Activated CD8-positive, alpha-beta T cell treated with anti-CD3 and anti-CD28 coated beads, Interleukin-2, amount 10 ng/mL, durations not matched to agents 7 days and 5 days (primary cell): ENCODE results near the gene NRXN3. TPM values are rescaled to one million over a fixed set of nuclear protein-coding genes. Genes with fewer than 3 reads are reported as not detected.

Experiments
- ATAC-seq: fragments of 150-1000 bp; cut with Tn5 transposase; one replicate; pipeline ENCODE4 v1.10.0; 2021; ENCODE audit warnings: moderate library complexity
- CTCF ChIA-PET: fragments of 350-600 bp; sonication (Branson Sonifier 250); formaldehyde crosslinking; loops from one replicate; lab custom pipeline; 2021; ENCODE audit warnings: antibody characterized with exemption; lab: Charles Lee
- POLR2A ChIA-PET: fragments of 350-600 bp; sonication (Branson Sonifier 250); formaldehyde crosslinking; loops from one replicate; lab custom pipeline; 2021; ENCODE audit warnings: antibody characterized with exemption; lab: Charles Lee
- DNase-seq: peaks from one replicate; pipeline ENCODE4 v3.0.0-alpha.2; 2020
- H3K27ac Mint-ChIP-seq: one replicate; pipeline ENCODE4 v1.8.0; 2021; ENCODE audit warnings: mild to moderate bottlenecking, mixed read lengths
- H3K27me3 Mint-ChIP-seq: one replicate; pipeline ENCODE4 v1.8.0; 2021; ENCODE audit warnings: low read depth, mixed read lengths
- H3K36me3 Mint-ChIP-seq: one replicate; pipeline ENCODE4 v1.8.0; 2021; ENCODE audit warnings: low read depth, mixed read lengths
- H3K4me1 Mint-ChIP-seq: one replicate; pipeline ENCODE4 v1.8.0; 2021; ENCODE audit warnings: low read depth, mixed read lengths
- H3K4me3 Mint-ChIP-seq: one replicate; pipeline ENCODE4 v1.8.0; 2021; ENCODE audit warnings: mild to moderate bottlenecking, mixed read lengths
- H3K9me3 Mint-ChIP-seq: one replicate; pipeline ENCODE4 v1.8.0; 2022; ENCODE audit warnings: mixed read lengths; ENCODE audit not compliant: insufficient read depth
- total RNA-seq, 2 experiments: library from RNA; stranded (reverse); gene quantifications; one replicate each; pipeline ENCODE4 v1.2.3, GENCODE V29; 2021

Gene NRXN3
- total RNA-seq, 2 experiments from 2014 or later = not detected

- ChIA-PET POLR2A (no interaction called here), CTCF (no interaction called here)
- DNase-seq = no peak
- Mint-ChIP-seq H3K9me3 (no peaks in the 10 kb centered on the region), H3K27ac (no peak overlapping the region), H3K4me3 (no peak overlapping the region), H3K27me3 (no peaks in the 10 kb centered on the region), H3K4me1 (no peaks in the 10 kb centered on the region), H3K36me3 (no peaks in the 10 kb centered on the region)
- ATAC-seq = no peak
Measured at GRCh38 chr14:79852950-79853744, 1683.0 kb downstream of the NRXN3 start.

- no peak for DNase-seq
- no peaks in the 10 kb centered on the region for H3K36me3 Mint-ChIP-seq
- no peak overlapping the region for H3K27ac Mint-ChIP-seq
- ChIA-PET CTCF (no interaction called here), POLR2A (no interaction called here)
- H3K27me3 Mint-ChIP-seq = no peaks in the 10 kb centered on the region
- H3K9me3 Mint-ChIP-seq = no peaks in the 10 kb centered on the region
- H3K4me1 Mint-ChIP-seq = no peaks in the 10 kb centered on the region
- ATAC-seq = no peak
- no peak overlapping the region for H3K4me3 Mint-ChIP-seq
Measured at GRCh38 chr14:79855789-79856188, 1685.6 kb downstream of the NRXN3 start.

- DNase-seq (no peak), ATAC-seq (no peak)
- Mint-ChIP-seq H3K4me3 (no peak overlapping the region), H3K27ac (no peak overlapping the region), H3K9me3 (no peaks in the 10 kb centered on the region), H3K4me1 (no peaks in the 10 kb centered on the region), H3K36me3 (no peaks in the 10 kb centered on the region), H3K27me3 (no peaks in the 10 kb centered on the region)
- CTCF ChIA-PET = no interaction called here
- POLR2A ChIA-PET = no interaction called here
Measured at GRCh38 chr14:79856381-79856780, 1686.2 kb downstream of the NRXN3 start.

- Mint-ChIP-seq H3K36me3 (no peaks in the 10 kb centered on the region), H3K4me1 (no peaks in the 10 kb centered on the region), H3K4me3 (no peak overlapping the region), H3K27me3 (no peaks in the 10 kb centered on the region), H3K9me3 (peaks cover 3% of the 10 kb centered on the region), H3K27ac (no peak overlapping the region)
- ChIA-PET CTCF (no interaction called here), POLR2A (no interaction called here)
- no peak for ATAC-seq
- DNase-seq = no peak
Measured at GRCh38 chr14:79861111-79861510, 1690.9 kb downstream of the NRXN3 start.

DNA sequence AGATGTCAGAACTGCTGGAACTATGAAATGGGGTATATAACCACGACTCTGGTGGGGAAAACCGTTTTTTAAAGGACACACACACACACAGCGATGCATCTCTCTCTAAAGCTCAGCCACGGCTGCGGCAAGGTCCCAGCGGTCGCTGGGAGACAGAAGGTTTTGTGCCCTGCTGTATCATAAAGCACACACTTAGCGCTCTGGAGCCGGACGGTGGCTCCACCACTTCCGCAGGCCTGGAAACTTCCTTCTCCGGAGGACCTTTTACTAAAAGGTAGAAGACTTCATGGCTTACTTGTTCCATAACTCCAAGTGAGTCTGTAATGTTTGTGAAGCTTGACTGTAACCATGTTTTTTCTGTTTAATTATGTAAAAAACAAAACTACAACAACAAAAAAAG lies 1691.9 kb downstream of the NRXN3 start:
- Mint-ChIP-seq H3K36me3 (no peaks in the 10 kb centered on the region), H3K27ac (no peak overlapping the region), H3K27me3 (no peaks in the 10 kb centered on the region), H3K4me1 (no peaks in the 10 kb centered on the region), H3K4me3 (no peak overlapping the region), H3K9me3 (peaks cover 3% of the 10 kb centered on the region)
- ChIA-PET CTCF (no interaction called here), POLR2A (no interaction called here)
- DNase-seq (no peak), ATAC-seq (no peak)

DNA sequence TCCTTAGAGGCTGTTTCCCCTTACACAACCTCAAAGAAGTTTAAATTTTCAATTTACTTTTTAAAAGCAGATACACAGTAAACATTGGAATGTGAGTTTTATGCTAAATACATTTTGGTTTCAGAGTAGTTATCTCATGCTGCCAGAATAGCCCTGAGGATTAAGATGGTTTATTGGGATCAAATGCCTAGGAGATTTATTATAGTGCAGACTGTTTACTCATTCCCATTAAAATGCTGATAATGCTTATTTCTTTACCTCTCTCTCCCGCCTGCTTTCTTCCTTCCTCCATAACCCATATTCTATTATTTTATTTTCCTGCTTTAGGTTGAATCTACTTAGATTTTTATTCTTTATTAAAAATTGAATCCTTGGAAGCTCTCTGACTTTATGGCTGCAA lies 1701.0 kb downstream of the NRXN3 start:
- H3K4me1 Mint-ChIP-seq = no peaks in the 10 kb centered on the region
- no peaks in the 10 kb centered on the region for H3K27me3 Mint-ChIP-seq
- H3K9me3 Mint-ChIP-seq = no peaks in the 10 kb centered on the region
- no peak overlapping the region for H3K4me3 Mint-ChIP-seq
- ATAC-seq (no peak), DNase-seq (no peak)
- ChIA-PET POLR2A (no interaction called here), CTCF (no interaction called here)
- no peak overlapping the region for H3K27ac Mint-ChIP-seq
- no peaks in the 10 kb centered on the region for H3K36me3 Mint-ChIP-seq

DNA sequence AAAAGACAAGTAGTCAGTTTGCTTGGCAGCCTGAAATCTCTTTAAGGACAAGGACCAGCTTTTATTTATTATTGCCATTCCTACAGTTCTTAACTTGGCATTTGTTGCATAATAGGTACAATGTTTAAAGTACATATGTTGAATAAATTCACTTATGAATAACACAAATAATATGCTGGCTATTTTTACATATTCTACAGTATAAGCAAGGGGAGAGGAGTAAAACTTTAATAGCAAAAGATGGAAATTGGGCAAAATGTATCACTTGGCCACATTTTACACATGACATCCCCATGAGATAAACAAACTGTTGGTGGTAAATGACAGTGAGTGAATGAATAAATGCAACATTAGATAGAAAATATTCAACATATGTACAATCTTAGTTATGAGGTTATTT lies 1708.1 kb downstream of the NRXN3 start:
- CTCF ChIA-PET = no interaction called here
- Mint-ChIP-seq H3K4me3 (no peak overlapping the region), H3K27me3 (no peaks in the 10 kb centered on the region), H3K4me1 (no peaks in the 10 kb centered on the region), H3K9me3 (no peaks in the 10 kb centered on the region), H3K27ac (no peak overlapping the region), H3K36me3 (no peaks in the 10 kb centered on the region)
- DNase-seq (no peak), ATAC-seq (no peak)
- POLR2A ChIA-PET = no interaction called here

- no peak overlapping the region for H3K4me3 Mint-ChIP-seq
- POLR2A ChIA-PET = no interaction called here
- H3K4me1 Mint-ChIP-seq = no peaks in the 10 kb centered on the region
- no peak overlapping the region for H3K27ac Mint-ChIP-seq
- CTCF ChIA-PET = no interaction called here
- H3K27me3 Mint-ChIP-seq = no peaks in the 10 kb centered on the region
- ATAC-seq (no peak), DNase-seq (no peak)
- no peaks in the 10 kb centered on the region for H3K9me3 Mint-ChIP-seq
- no peaks in the 10 kb centered on the region for H3K36me3 Mint-ChIP-seq
Measured at GRCh38 chr14:79878785-79879184, 1708.6 kb downstream of the NRXN3 start.

GRCh38 chr14:79881299-79881698 lies 1711.1 kb downstream of the NRXN3 start:
- Mint-ChIP-seq H3K9me3 (no peaks in the 10 kb centered on the region), H3K4me1 (no peaks in the 10 kb centered on the region), H3K27ac (no peak overlapping the region), H3K36me3 (no peaks in the 10 kb centered on the region), H3K27me3 (no peaks in the 10 kb centered on the region), H3K4me3 (no peak overlapping the region)
- POLR2A ChIA-PET = no interaction called here
- CTCF ChIA-PET = no interaction called here
- ATAC-seq = no peak
- no peak for DNase-seq

GRCh38 chr14:79890527-79890926 lies 1720.4 kb downstream of the NRXN3 start:
- ChIA-PET CTCF (no interaction called here), POLR2A (no interaction called here)
- Mint-ChIP-seq H3K4me1 (no peaks in the 10 kb centered on the region), H3K36me3 (no peaks in the 10 kb centered on the region), H3K27ac (no peak overlapping the region), H3K27me3 (no peaks in the 10 kb centered on the region), H3K9me3 (no peaks in the 10 kb centered on the region), H3K4me3 (no peak overlapping the region)
- ATAC-seq (no peak), DNase-seq (no peak)

- H3K4me3 Mint-ChIP-seq = no peak overlapping the region
- DNase-seq (no peak), ATAC-seq (no peak)
- POLR2A ChIA-PET = no interaction called here
- no peaks in the 10 kb centered on the region for H3K27me3 Mint-ChIP-seq
- CTCF ChIA-PET = no interaction called here
- H3K4me1 Mint-ChIP-seq = no peaks in the 10 kb centered on the region
- no peaks in the 10 kb centered on the region for H3K36me3 Mint-ChIP-seq
- H3K9me3 Mint-ChIP-seq = no peaks in the 10 kb centered on the region
- H3K27ac Mint-ChIP-seq = no peak overlapping the region
Measured at GRCh38 chr14:79896009-79896408, 1725.8 kb downstream of the NRXN3 start.

- ChIA-PET POLR2A (no interaction called here), CTCF (no interaction called here)
- ATAC-seq = no peak
- Mint-ChIP-seq H3K9me3 (no peaks in the 10 kb centered on the region), H3K4me1 (no peaks in the 10 kb centered on the region), H3K27ac (no peak overlapping the region), H3K4me3 (no peak overlapping the region), H3K27me3 (no peaks in the 10 kb centered on the region), H3K36me3 (no peaks in the 10 kb centered on the region)
- no peak for DNase-seq
Measured at GRCh38 chr14:79899610-79900009, 1729.4 kb downstream of the NRXN3 start.

DNA sequence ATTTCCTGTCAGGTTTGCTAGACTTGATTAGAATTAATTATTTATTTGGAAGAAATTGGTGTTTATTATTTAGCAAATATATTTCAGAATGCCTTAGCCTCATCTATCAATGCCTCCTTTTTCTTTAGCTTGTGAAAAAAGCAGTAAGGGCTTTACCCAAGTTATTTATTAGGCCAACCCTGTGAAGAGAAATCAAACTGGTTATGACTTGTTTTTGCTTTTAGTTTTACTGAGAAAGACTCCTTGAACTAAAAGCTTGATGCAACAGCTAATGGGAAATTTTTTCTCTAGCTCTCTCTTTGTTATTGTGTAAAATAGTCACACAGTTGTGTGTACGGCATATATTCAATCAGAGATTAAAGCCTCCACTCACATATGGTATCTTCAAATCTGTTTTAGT lies 1734.3 kb downstream of the NRXN3 start:
- Mint-ChIP-seq H3K9me3 (no peaks in the 10 kb centered on the region), H3K4me3 (no peak overlapping the region), H3K4me1 (no peaks in the 10 kb centered on the region), H3K36me3 (no peaks in the 10 kb centered on the region), H3K27ac (no peak overlapping the region), H3K27me3 (no peaks in the 10 kb centered on the region)
- ChIA-PET CTCF (no interaction called here), POLR2A (no interaction called here)
- DNase-seq = no peak
- no peak for ATAC-seq
